ENCODE data around the gene GRIK2. TPM values are rescaled to one million over a fixed set of nuclear protein-coding genes. Genes with fewer than 3 reads are reported as not detected.
A peak's percentile ranks its signal among the peaks of the same experiment; 100 is the strongest.
"Not testable (repeated sequence)": the region's sequence is repeated elsewhere in the genome, so short reads cannot be mapped to it uniquely, and the experiment has no call there.

The GRIK2 gene
- 1 to 10 TPM in 5 of 9 donors, under 1 TPM in 4; 0.09 to 7.8 (median 1.1) TPM for total RNA-seq
- polyA plus RNA-seq, result 10 to 100 TPM in 1 of 3 donors, 1 to 10 TPM in 2; 2.1 to 10.6 (median 3.0) TPM
- long read RNA-seq, donor 1, result 0 reads
- long read RNA-seq, donor 2, result 0 reads
- long read RNA-seq, donor 3, result 0 reads
- long read RNA-seq, donor 4, result 0 reads
- long read RNA-seq, donor 5, result 0 reads
- long read RNA-seq, donor 6, partial matches to known transcripts, result 1 of 2 reads
- long read RNA-seq, donor 6, other reads (novel, unspliced or antisense), result 1 of 2 reads
- long read RNA-seq, donor 7, result 0 reads
- long read RNA-seq, donor 8, full-length matches to known transcripts, result 1 of 1 reads
- long read RNA-seq, donor 8, partial matches to known transcripts, result 0 of 1 reads
- long read RNA-seq, donor 8, other reads (novel, unspliced or antisense), result 0 of 1 reads
- long read RNA-seq, donor 9, full-length matches to known transcripts, result 1 of 1 reads
- long read RNA-seq, donor 9, partial matches to known transcripts, result 0 of 1 reads
- long read RNA-seq, donor 9, other reads (novel, unspliced or antisense), result 0 of 1 reads
- long read RNA-seq, donor 10, result 0 reads

DNA sequence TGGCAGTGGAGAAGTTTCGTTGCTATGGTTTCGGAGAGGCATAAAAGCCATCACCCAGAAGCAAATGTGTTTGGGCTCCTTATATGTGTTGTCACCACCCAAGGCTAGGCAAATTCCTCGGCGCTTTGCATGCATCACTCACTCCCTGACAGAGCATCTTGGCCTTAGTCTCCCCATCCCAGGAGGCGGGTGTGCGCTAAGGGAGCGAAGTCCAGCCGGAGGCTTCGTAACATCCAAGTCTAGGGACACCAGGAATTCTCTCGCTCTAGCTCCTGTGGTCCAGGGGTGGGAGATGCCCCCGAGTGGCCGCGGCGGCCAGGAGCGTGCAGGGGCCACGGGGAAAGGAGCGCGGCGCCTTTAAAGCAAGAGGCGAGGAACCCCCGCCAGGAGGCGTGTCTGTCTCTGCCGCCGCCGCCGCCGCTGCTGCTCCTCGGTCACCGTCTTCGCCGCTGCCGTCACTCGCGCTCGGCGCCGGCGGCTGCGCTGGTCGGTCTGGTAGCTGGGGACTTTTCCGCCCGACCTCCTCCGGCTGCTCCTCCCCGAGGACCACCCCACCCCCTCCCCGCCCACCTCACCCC is at the start of gene GRIK2:
Gene GRIK2 (plus strand): TSS at position 458 of the 578 bp plus-strand sequence.
- Histone ChIP-seq H3K4me1 (replicated peaks in 1 of 2) (no peaks in the 10 kb centered on the region), H3K27me3 (peaks cover 22% of the 10 kb centered on the region), H3K36me3 (replicated peaks in 1 of 2) (no peaks in the 10 kb centered on the region), H3K9me3 (replicated peaks in 1 of 3) (no peaks in the 10 kb centered on the region), H3K4me3 (peak within 1 kb of the TSS in 2 of 4 donors; percentile 18 to 43), H3K27ac (no peak within 1 kb of the TSS)
- intact Hi-C loops (cut with DNase I), result no loop called here
- 1 to 2% (median 1%) methylated on average over 10 to 45 of the region's 45 CpGs for WGBS, 4 donors
- DNase-seq, result peak in 4 of 7 donors; percentile 22 to 44 (median 40)
- TF ChIP-seq, protein P1, sequence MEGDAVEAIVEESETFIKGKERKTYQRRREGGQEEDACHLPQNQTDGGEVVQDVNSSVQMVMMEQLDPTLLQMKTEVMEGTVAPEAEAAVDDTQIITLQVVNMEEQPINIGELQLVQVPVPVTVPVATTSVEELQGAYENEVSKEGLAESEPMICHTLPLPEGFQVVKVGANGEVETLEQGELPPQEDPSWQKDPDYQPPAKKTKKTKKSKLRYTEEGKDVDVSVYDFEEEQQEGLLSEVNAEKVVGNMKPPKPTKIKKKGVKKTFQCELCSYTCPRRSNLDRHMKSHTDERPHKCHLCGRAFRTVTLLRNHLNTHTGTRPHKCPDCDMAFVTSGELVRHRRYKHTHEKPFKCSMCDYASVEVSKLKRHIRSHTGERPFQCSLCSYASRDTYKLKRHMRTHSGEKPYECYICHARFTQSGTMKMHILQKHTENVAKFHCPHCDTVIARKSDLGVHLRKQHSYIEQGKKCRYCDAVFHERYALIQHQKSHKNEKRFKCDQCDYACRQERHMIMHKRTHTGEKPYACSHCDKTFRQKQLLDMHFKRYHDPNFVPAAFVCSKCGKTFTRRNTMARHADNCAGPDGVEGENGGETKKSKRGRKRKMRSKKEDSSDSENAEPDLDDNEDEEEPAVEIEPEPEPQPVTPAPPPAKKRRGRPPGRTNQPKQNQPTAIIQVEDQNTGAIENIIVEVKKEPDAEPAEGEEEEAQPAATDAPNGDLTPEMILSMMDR (IDR thresholded peaks at IDR 0.05), result peak in 5 of 6 experiments; percentile 14 to 28 (median 24)
- no peak for TF ChIP-seq POLR2A (IDR thresholded peaks at IDR 0.05)

DNA sequence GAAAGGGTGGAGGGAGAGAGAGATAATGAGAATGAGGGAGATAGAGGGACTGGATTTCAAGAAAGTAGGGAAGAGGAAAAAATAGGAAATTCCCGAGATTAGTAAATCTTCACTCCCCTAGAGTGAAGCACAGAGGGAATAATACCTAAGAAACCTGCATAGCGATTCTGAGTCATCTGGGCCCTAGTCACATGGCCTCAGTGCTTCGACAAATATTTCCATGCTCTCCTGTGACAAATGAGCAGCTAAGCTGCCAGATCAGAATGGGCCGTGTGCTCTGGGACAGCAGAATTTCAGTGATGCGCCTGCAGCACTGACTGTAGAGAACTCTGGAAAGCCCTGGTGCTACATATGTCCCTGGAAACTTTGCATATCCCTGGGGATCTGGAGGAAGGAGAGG is 48.6 kb upstream of the GRIK2 start:
- intact Hi-C loops (cut with DNase I), result no loop called here
- no peaks in the 10 kb centered on the region for H3K36me3 ChIP-seq (replicated peaks in 1 of 2)
- DNase-seq, result no peak
- H3K9me3 ChIP-seq (replicated peaks in 1 of 3), result no peaks in the 10 kb centered on the region
- H3K4me3 ChIP-seq, result no peak overlapping the region
- TF ChIP-seq, protein P1 (IDR thresholded peaks at IDR 0.05), result no peak
- TF ChIP-seq POLR2A (IDR thresholded peaks at IDR 0.05), result no peak
- 51 to 58% (median 53%) methylated on average over 5 of the region's 5 CpGs for WGBS, 4 donors
- no peak overlapping the region for H3K27ac ChIP-seq
- H3K27me3 ChIP-seq, result no peaks in the 10 kb centered on the region
- H3K4me1 ChIP-seq (replicated peaks in 1 of 2), result no peaks in the 10 kb centered on the region

DNA sequence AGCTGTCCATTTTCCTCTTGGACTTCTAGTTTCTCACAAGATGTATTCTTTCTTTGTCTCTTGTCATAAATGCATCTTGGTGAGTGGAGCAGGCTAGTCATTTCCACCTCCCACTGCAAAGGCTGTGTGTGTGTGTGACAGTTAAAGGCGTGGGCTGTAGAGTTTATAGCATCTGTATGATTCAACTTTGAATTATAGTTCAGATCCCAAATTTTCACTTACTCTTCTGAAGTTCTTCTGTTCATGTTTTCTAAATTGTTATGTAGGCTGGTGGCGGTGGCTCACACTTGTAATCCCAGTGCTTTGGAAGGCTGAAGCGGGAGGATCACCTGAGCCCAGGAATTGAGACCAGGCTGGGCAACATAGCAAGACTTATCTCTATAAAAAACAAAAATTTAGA is 44.7 kb upstream of the GRIK2 start:
- H3K36me3 ChIP-seq (replicated peaks in 1 of 2), result no peaks in the 10 kb centered on the region
- H3K4me1 ChIP-seq (replicated peaks in 1 of 2), result no peaks in the 10 kb centered on the region
- 83 to 88% (median 84%) methylated on average over 3 of the region's 3 CpGs for WGBS, 4 donors
- H3K27me3 ChIP-seq, result no peaks in the 10 kb centered on the region
- no peak overlapping the region for H3K27ac ChIP-seq
- no peak for DNase-seq
- H3K9me3 ChIP-seq (replicated peaks in 1 of 3), result no peaks in the 10 kb centered on the region
- H3K4me3 ChIP-seq, result no peak overlapping the region
- intact Hi-C loops (cut with DNase I), result no loop called here
- no peak for TF ChIP-seq POLR2A (IDR thresholded peaks at IDR 0.05)
- TF ChIP-seq, protein P1 (IDR thresholded peaks at IDR 0.05), result no peak

DNA sequence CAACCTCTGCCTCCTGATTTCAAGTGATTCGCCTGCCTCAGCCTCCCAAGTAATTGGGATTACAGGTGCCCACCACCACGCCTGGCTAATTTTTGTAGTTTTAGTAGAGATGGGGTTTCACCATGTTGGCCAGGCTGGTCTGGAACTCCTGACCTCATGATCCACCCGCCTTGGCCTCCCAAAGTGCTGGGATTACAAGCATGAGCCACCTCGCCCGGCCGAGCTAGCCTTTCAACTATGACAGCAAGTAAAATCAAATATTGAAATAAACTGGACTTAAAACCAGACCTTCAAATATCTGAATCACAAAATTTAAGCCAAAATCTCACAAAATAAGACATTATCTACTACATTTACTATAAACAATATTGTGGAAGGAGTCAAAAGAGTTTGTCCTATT is 42.9 kb upstream of the GRIK2 start:
- DNase-seq; H3K27me3 ChIP-seq; H3K36me3 ChIP-seq (replicated peaks in 1 of 2); H3K4me3 ChIP-seq; H3K9me3 ChIP-seq (replicated peaks in 1 of 3); H3K27ac ChIP-seq; intact Hi-C loops (cut with DNase I); H3K4me1 ChIP-seq (replicated peaks in 1 of 2): not testable (repeated sequence)
- 73 to 87% (median 81%) methylated on average over 6 of the region's 6 CpGs for WGBS, 4 donors

All from adrenal gland (tissue), 19 donors.